ENCODE measurements around the gene SLC16A3. TPM values are rescaled to one million over a fixed set of nuclear protein-coding genes. Genes with fewer than 3 reads are reported as not detected.
A peak's percentile ranks its signal among the peaks of the same experiment; 100 is the strongest.

SLC16A3 gene
- total and polyA plus RNA-seq, 2 experiments from 2014 or later = 3.5 to 10.6 TPM

DNA sequence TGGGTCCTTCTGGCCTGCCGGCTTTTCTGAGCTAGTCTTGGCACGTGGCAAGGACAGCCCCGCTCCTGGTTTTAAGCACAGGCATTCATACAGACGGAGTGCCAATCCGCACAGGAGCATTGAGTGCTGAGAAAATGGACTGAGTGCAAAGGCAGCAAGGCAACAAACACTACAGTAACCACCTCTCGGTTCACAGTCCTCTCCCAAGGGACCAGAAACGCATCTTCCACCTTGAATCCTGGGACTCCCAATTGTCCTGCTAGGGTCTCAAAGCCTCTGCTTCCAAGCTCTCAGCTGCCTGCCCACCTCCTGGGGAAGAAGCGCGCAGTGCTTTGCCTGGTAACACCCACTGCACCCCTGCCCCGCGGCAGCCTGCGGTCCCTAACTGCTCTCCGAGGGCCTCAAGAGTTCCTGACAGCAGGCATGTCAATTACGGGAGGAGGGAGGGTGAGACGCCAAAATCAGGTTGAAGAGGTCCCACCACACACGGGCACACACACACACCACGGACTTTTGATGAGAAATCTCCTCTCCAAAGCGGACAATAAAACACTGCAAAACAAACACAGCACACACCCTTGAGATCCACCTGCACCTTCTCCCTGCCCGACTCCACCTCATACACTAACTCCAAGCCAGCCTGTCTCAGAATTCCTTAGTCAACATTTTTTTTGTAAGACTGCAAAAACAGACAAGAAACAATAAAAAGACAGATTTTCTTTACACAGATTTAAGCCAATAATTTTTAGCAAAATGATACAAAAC lies 15.0 kb downstream of the SLC16A3 start (continued):
- TF ChIP-seq, protein P1, sequence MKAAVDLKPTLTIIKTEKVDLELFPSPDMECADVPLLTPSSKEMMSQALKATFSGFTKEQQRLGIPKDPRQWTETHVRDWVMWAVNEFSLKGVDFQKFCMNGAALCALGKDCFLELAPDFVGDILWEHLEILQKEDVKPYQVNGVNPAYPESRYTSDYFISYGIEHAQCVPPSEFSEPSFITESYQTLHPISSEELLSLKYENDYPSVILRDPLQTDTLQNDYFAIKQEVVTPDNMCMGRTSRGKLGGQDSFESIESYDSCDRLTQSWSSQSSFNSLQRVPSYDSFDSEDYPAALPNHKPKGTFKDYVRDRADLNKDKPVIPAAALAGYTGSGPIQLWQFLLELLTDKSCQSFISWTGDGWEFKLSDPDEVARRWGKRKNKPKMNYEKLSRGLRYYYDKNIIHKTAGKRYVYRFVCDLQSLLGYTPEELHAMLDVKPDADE (IDR thresholded peaks at IDR 0.05) = no peak
- TF ChIP-seq POLR2AphosphoS5 (IDR thresholded peaks at IDR 0.05; ENCODE audit: low read depth) (no peak), EZH2 (IDR thresholded peaks at IDR 0.05; ENCODE audit: low read depth, unreplicated experiment) (no peak)

DNA sequence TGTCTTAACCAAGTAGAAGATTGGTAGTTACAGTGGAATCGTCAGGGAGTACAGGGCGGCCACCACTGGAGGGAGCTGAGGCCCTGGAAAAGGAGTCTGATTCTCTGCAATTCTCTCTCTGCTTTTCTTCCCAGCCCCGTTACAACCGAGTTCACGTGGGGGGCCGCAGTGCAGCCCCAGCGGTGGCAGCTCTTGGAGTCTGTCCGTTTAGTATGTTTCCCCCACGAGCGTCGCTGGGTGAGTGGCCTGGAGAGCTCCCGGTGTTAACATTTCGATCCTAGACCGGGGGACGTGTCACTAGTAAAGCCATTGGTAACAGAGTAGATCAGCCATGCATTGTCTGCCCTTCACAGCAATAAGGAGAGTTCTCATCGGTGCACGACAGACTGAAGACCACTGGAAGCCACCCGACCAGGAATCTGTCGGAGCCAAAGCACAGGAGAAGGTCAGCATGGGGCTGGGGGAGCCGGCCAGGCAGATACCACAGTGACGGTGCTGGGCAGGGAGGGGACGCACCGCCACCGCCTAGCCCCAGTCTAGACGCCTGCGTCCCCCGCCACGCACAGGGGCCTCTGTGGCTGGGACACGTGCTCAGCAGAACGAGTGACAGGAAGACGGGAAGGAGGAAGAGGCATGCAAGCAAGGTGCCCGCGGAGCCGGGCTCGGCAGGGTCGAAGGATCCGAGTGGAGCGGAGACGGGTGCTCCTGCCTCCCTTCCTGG lies 15.7 kb downstream of the SLC16A3 start:
- H3F3A ChIP-seq (replicated peaks; ENCODE audit: low read depth) = 0 out of 2 replicates have a peak, but pooled peaks cover 7% of the 10 kb centered on the region
- no peaks in the 10 kb centered on the region for H3K9me2 ChIP-seq (ENCODE audit: insufficient read depth)
- H3K4me1 ChIP-seq (ENCODE audit: insufficient read depth) = no peaks in the 10 kb centered on the region
- H3K79me2 ChIP-seq (replicated peaks; ENCODE audit: insufficient read depth) = peaks cover 27% of the 10 kb centered on the region
- Mint-ChIP-seq H3K36me3 (ENCODE audit: low read depth) (peaks cover 68% of the 10 kb centered on the region), H3K4me3 (no peak overlapping the region; the same call in 2 of the 3 replicates), H3K9me3 (no peaks in the 10 kb centered on the region; the same call in 2 of the 3 replicates), H3K4me1 (peaks cover 4% of the 10 kb centered on the region; the same call in 2 of the 3 replicates), H3K27me3 (ENCODE audit: insufficient read depth, low read depth, poor library complexity) (peaks cover 19% of the 10 kb centered on the region), H3K27ac (no peak overlapping the region)
- no peak overlapping the region for H3K4me3 ChIP-seq
- no peak overlapping the region for H2AFZ ChIP-seq
- no peak overlapping the region for H3K4me2 ChIP-seq
- ATAC-seq (no peak), DNase-seq (ENCODE audit: low spot score) (no peak)
- peaks cover 22% of the 10 kb centered on the region for H3K36me3 ChIP-seq (ENCODE audit: insufficient read depth)
- peaks cover 31% of the 10 kb centered on the region for H4K20me1 ChIP-seq (replicated peaks; ENCODE audit: insufficient read depth)
- H3K27ac ChIP-seq (ENCODE audit: low read depth) = no peak overlapping the region
- no peaks in the 10 kb centered on the region for H3K27me3 ChIP-seq (ENCODE audit: insufficient read depth)
- TF ChIP-seq, protein P2, sequence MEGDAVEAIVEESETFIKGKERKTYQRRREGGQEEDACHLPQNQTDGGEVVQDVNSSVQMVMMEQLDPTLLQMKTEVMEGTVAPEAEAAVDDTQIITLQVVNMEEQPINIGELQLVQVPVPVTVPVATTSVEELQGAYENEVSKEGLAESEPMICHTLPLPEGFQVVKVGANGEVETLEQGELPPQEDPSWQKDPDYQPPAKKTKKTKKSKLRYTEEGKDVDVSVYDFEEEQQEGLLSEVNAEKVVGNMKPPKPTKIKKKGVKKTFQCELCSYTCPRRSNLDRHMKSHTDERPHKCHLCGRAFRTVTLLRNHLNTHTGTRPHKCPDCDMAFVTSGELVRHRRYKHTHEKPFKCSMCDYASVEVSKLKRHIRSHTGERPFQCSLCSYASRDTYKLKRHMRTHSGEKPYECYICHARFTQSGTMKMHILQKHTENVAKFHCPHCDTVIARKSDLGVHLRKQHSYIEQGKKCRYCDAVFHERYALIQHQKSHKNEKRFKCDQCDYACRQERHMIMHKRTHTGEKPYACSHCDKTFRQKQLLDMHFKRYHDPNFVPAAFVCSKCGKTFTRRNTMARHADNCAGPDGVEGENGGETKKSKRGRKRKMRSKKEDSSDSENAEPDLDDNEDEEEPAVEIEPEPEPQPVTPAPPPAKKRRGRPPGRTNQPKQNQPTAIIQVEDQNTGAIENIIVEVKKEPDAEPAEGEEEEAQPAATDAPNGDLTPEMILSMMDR (conservative IDR thresholded peaks at IDR 0.05; ENCODE audit: low read depth in 2 of 2) = peak; percentile 34 to 44; a peak in 3 of 4 replicates
- TF ChIP-seq CREB1 (CRISPR knock-in tag; IDR thresholded peaks at IDR 0.05; ENCODE audit: low read depth) = no peak

DNA sequence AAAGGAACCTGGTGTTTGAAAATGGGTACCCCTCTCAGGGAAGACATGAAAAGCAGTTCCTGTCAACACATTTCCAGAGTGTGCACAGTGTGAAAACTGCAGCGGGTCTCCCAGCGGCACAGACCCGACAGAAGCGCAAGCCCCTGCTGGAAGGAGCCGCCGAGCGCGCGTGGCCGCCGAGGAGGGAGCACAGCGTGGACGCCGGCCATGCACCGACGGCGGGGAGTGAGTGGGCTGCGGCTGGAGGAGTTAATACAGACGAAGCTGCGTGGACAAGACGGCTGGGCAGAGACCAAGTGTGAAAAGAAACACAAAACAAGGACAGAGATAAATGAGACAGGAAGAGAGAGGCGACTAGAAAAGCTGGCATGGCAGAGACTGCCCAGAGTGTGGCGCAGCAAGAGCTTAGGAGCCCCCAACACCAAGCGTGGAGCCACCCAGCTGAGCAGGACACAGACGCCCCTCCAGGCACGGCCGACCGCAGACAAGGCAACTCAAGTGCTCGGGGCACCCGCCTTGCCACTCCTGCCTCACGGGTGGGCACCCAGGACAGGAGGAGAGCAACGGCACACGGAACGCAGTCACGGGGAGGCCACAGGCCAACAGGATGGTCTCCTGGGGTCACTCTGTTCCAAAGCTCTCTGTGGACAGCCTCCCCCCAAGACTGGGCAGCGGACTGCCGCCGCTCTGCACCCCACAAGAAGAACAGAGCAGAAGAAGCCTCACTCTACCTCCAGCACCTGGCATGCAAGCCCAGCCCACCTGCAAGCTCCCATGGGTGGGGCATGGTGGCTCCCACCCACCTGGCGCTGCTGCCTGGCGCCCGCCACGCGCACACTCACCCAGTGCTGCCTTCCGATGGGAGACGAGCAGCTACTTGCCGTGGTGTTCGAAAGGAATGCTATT lies 16.5 kb downstream of the SLC16A3 start:
- TF ChIP-seq, protein P3, sequence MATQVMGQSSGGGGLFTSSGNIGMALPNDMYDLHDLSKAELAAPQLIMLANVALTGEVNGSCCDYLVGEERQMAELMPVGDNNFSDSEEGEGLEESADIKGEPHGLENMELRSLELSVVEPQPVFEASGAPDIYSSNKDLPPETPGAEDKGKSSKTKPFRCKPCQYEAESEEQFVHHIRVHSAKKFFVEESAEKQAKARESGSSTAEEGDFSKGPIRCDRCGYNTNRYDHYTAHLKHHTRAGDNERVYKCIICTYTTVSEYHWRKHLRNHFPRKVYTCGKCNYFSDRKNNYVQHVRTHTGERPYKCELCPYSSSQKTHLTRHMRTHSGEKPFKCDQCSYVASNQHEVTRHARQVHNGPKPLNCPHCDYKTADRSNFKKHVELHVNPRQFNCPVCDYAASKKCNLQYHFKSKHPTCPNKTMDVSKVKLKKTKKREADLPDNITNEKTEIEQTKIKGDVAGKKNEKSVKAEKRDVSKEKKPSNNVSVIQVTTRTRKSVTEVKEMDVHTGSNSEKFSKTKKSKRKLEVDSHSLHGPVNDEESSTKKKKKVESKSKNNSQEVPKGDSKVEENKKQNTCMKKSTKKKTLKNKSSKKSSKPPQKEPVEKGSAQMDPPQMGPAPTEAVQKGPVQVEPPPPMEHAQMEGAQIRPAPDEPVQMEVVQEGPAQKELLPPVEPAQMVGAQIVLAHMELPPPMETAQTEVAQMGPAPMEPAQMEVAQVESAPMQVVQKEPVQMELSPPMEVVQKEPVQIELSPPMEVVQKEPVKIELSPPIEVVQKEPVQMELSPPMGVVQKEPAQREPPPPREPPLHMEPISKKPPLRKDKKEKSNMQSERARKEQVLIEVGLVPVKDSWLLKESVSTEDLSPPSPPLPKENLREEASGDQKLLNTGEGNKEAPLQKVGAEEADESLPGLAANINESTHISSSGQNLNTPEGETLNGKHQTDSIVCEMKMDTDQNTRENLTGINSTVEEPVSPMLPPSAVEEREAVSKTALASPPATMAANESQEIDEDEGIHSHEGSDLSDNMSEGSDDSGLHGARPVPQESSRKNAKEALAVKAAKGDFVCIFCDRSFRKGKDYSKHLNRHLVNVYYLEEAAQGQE (IDR thresholded peaks at IDR 0.05; ENCODE audit: unreplicated experiment) = no peak
- H4K20me1 ChIP-seq (replicated peaks; ENCODE audit: insufficient read depth) = peaks cover 36% of the 10 kb centered on the region
- no peak for DNase-seq (ENCODE audit: low spot score)

More for the DNA sequence above, 16.5 kb downstream of the SLC16A3 start:
- Mint-ChIP-seq H3K36me3 (ENCODE audit: low read depth) (peaks cover 75% of the 10 kb centered on the region), H3K9me3 (no peaks in the 10 kb centered on the region; the same call in 2 of the 3 replicates), H3K27ac (no peak overlapping the region), H3K4me3 (no peak overlapping the region), H3K27me3 (ENCODE audit: insufficient read depth, low read depth, poor library complexity) (peaks cover 19% of the 10 kb centered on the region), H3K4me1 (peaks cover 4% of the 10 kb centered on the region; the same call in 2 of the 3 replicates)
- no peak overlapping the region for H2AFZ ChIP-seq
- ATAC-seq = no peak
- no peak overlapping the region for H3K4me2 ChIP-seq
- 0 out of 2 replicates have a peak, but pooled peaks cover 7% of the 10 kb centered on the region for H3F3A ChIP-seq (replicated peaks; ENCODE audit: low read depth)
- H3K27ac ChIP-seq (ENCODE audit: low read depth) = no peak overlapping the region
- H3K4me1 ChIP-seq (ENCODE audit: insufficient read depth) = no peaks in the 10 kb centered on the region
- H3K4me3 ChIP-seq = no peak overlapping the region
- H3K79me2 ChIP-seq (replicated peaks; ENCODE audit: insufficient read depth) = peaks cover 34% of the 10 kb centered on the region
- H3K9me2 ChIP-seq (ENCODE audit: insufficient read depth) = no peaks in the 10 kb centered on the region
- peaks cover 28% of the 10 kb centered on the region for H3K36me3 ChIP-seq (ENCODE audit: insufficient read depth)
- no peaks in the 10 kb centered on the region for H3K27me3 ChIP-seq (ENCODE audit: insufficient read depth)

Data from GM23338 (cell line).